Pancreas (tissue), 10 donors: ENCODE measurements around the gene OVOL1. TPM values are rescaled to one million over a fixed set of nuclear protein-coding genes. Genes with fewer than 3 reads are reported as not detected.

Source experiments
- ATAC-seq, 4 donors: fragments of 200-7000 bp; cut with Tn5 transposase; one replicate each; pipeline versions ENCODE4 v1.8.0 to v1.9.1; 2020; ENCODE audit warnings: mild to moderate bottlenecking in 4 of 4, moderate library complexity in 4 of 4
- DNase-seq, 6 donors: peaks; one replicate each; pipeline ENCODE4 v3.0.0-alpha.2; 2020
- FAIRE-seq: peaks from 2 replicates; lab custom pipeline; 2012; peaks lifted over from hg19 to GRCh38; lab: Jason Lieb, UNC
- H3K27ac ChIP-seq, 4 donors: fragments of 200-600 bp; sonication (generic); 1 replicate in 3 of 4; 2 replicates in 1 of 4; pipeline versions ENCODE4 v1.5.0 to v1.8.0; 2020
- H3K27me3 ChIP-seq, 4 donors: fragments of 200-600 bp; one replicate each; pipeline ENCODE4 v1.8.0; 2021
- H3K36me3 ChIP-seq, 3 donors: fragments of 200-600 bp; sonication (generic) in 1 of 3; one replicate each; pipeline versions ENCODE4 v1.5.0 to v1.8.0; 2020 to 2021
- H3K4me1 ChIP-seq, 3 donors: fragments of 200-600 bp; one replicate each; pipeline ENCODE4 v1.8.0; 2021
- H3K4me3 ChIP-seq, 4 donors: fragments of 200-600 bp; sonication (generic) in 2 of 4; one replicate each; pipeline versions ENCODE4 v1.5.0 to v1.8.0; 2020 to 2021
- H3K9me3 ChIP-seq, 4 donors: fragments of 200-600 bp; one replicate each; pipeline ENCODE4 v1.8.0; 2021
- CTCF ChIP-seq, 4 donors: fragments of 200-600 bp; sonication (generic) in 3 of 4; IDR thresholded peaks; one replicate each; pipeline versions ENCODE4 v1.5.0 to v1.8.0; 2021; ENCODE audit warnings: antibody characterized with exemption in 4 of 4
- WGBS, 2 donors: extraction: QIAGEN DNeasy Blood & Tissue Kit; methylation state at CpG; one replicate each; pipeline ENCODE4 v1.1.7; 2013; 5-methylcytosine and 5-hydroxymethylcytosine counted together
- intact Hi-C, 3 donors: fragments of 100-400 bp; cut with DNase I; formaldehyde crosslinking; loops; one replicate each; pipeline versions ENCODE4 v1.11.1 to v1.14.2; 2022
- polyA plus RNA-seq, 2 donors: library from polyadenylated mRNA; stranded (reverse); fragments of 200-250 nt; gene quantifications; one replicate each; pipeline ENCODE4 v1.2.3, GENCODE V29; 2013
- total RNA-seq, 6 donors: library from RNA; stranded (reverse); fragmentation: NEBNext Ultra II Directional in 4 of 6; extraction: Animal tissue kit (Norgen Biotek cat#: 25700) in 4 of 6; gene quantifications; one replicate each; pipeline versions ENCODE4 v1.2.1 to v1.2.4, GENCODE V29; 2021 to 2023
- donor health status: healthy with polysubstance abuse.
- donor health status: DM: no; HTN: no; CAD: no; lungs with moderate emphysema.
- donor health status: DM: no; HTN: no; CAD: no.
- donor health status: control.
- donor health status: control.
- donor health status: Bipolar disorder and iron deficiency.
- donor health status: DM: yes; HTN: yes; CAD: no.
- donor health status: DM: no; HTN: no; CAD: no.
- donor health status: DM: no; HTN: no; CAD: no.
- donor health status: DM: yes; HTN: yes; CAD: no.

Gene OVOL1
- total and polyA plus RNA-seq, 8 donors: 1.1 to 5.6 (median 1.9) TPM

GRCh38 chr11:65798882-65799281, 12.0 kb downstream of the OVOL1 start:
- WGBS, 2 donors: 89 to 95% methylated on average over 8 of the region's 8 CpGs
- H3K4me1 ChIP-seq: no peaks in the 10 kb centered on the region
- intact Hi-C loops: no loop called here
- no peaks in the 10 kb centered on the region for H3K9me3 ChIP-seq
- H3K27me3 ChIP-seq: no peaks in the 10 kb centered on the region
- H3K36me3 ChIP-seq: peaks cover 0 to 9% (median 0%) of the 10 kb centered on the region in 3 donors
- ATAC-seq (no peak), DNase-seq (no peak), FAIRE-seq (no peak)
- TF ChIP-seq CTCF (IDR thresholded peaks at IDR 0.05): no peak
- no peak overlapping the region for H3K4me3 ChIP-seq
- H3K27ac ChIP-seq: no peak overlapping the region

GRCh38 chr11:65801153-65801987, 14.5 kb downstream of the OVOL1 start:
- DNase-seq: peak in 1 of 6 donors; percentile 58
- no peaks in the 10 kb centered on the region for H3K27me3 ChIP-seq
- intact Hi-C loops: no loop called here

GRCh38 chr11:65802841-65803240, 16.0 kb downstream of the OVOL1 start:
- DNase-seq (peak in 1 of 6 donors; percentile 8), ATAC-seq (no peak), FAIRE-seq (no peak)
- intact Hi-C loops: no loop called here
- Histone ChIP-seq H3K27ac (no peak overlapping the region), H3K4me1 (no peaks in the 10 kb centered on the region), H3K27me3 (no peaks in the 10 kb centered on the region), H3K36me3 (no peaks in the 10 kb centered on the region), H3K4me3 (no peak overlapping the region), H3K9me3 (no peaks in the 10 kb centered on the region)
- no peak for TF ChIP-seq CTCF (IDR thresholded peaks at IDR 0.05)
- 64 to 71% methylated on average over 9 of the region's 9 CpGs for WGBS, 2 donors

More at GRCh38 chr11:65801153-65801987, 14.5 kb downstream of the OVOL1 start:
- Histone ChIP-seq H3K4me1 (no peaks in the 10 kb centered on the region), H3K27ac (no peak overlapping the region), H3K4me3 (no peak overlapping the region), H3K36me3 (no peaks in the 10 kb centered on the region), H3K9me3 (no peaks in the 10 kb centered on the region)
- no peak for TF ChIP-seq CTCF (IDR thresholded peaks at IDR 0.05)
- WGBS, 2 donors: 86 to 88% methylated on average over 18 of the region's 18 CpGs
- ATAC-seq: no peak
- FAIRE-seq: no peak

GRCh38 chr11:65803797-65804492, 17.1 kb downstream of the OVOL1 start:
- H3K27ac ChIP-seq: no peak overlapping the region
- intact Hi-C loops: no loop called here
- H3K4me1 ChIP-seq: no peaks in the 10 kb centered on the region
- no peaks in the 10 kb centered on the region for H3K27me3 ChIP-seq
- 62 to 65% methylated on average over 21 of the region's 21 CpGs for WGBS, 2 donors
- no peaks in the 10 kb centered on the region for H3K36me3 ChIP-seq
- TF ChIP-seq CTCF (IDR thresholded peaks at IDR 0.05): no peak
- no peak for ATAC-seq
- H3K4me3 ChIP-seq: no peak overlapping the region
- no peak for DNase-seq
- no peaks in the 10 kb centered on the region for H3K9me3 ChIP-seq
- FAIRE-seq: no peak
